ENCODE results near the gene SLC34A1. TPM values are rescaled to one million over a fixed set of nuclear protein-coding genes. Genes with fewer than 3 reads are reported as not detected.

SLC34A1 gene
- total RNA-seq, 3 donors from 2014 or later (not counting 1 experiment from before 2014, with no cell fraction given): 0.50 to 0.66 (median 0.63) TPM

- Histone ChIP-seq H3K27me3 (ENCODE audit: control insufficient read depth, insufficient read depth, low read length) (no peaks in the 10 kb centered on the region), H3K4me1 (ENCODE audit: control insufficient read depth, insufficient read depth, low read length) (peaks cover 32% of the 10 kb centered on the region), H3K4me3 (ENCODE audit: low read length) (no peak overlapping the region), H3K9me3 (ENCODE audit: control insufficient read depth, insufficient read depth, low read length) (no peaks in the 10 kb centered on the region), H3K27ac (ENCODE audit: low read length) (no peak overlapping the region), H3K36me3 (ENCODE audit: control insufficient read depth, insufficient read depth, low read length) (no peaks in the 10 kb centered on the region)
- Mint-ChIP-seq H3K4me1 (peaks cover 23 to 26% of the 10 kb centered on the region in 2 donors), H3K27me3 (ENCODE audit: low read depth in 2 of 2) (peaks cover 0 to 2% of the 10 kb centered on the region in 2 donors), H3K9me3 (no peaks in the 10 kb centered on the region), H3K27ac (no peak overlapping the region), H3K36me3 (no peaks in the 10 kb centered on the region), H3K4me3 (no peak overlapping the region)
- no peak for DNase-seq
- intact Hi-C loops (cut with micrococcal nuclease): loop anchor here (5.0 kb wide), 1 partner anchor 37 kb away; the partner anchor contains the start of gene RGS14
- 93% methylated on average over 5 of the region's 5 CpGs for WGBS (ENCODE audit: insufficient coverage)
- TF ChIP-seq CTCF (IDR thresholded peaks at IDR 0.05): no peak
- ATAC-seq: no peak
These were observed 9.8 kb downstream of the SLC34A1 start for GRCh38 chr5:177393990-177394389.

- WGBS (ENCODE audit: insufficient coverage): 85% methylated on average over 5 of the region's 8 CpGs
- intact Hi-C loops (cut with micrococcal nuclease): no loop called here
- TF ChIP-seq CTCF (IDR thresholded peaks at IDR 0.05): no peak
These were observed 11.8 kb downstream of the SLC34A1 start for GRCh38 chr5:177396078-177396477.

GRCh38 chr5:177396807-177397206 is 12.6 kb downstream of the SLC34A1 start:
- no peaks in the 10 kb centered on the region for H3K9me3 Mint-ChIP-seq
- no peaks in the 10 kb centered on the region for H3K4me1 Mint-ChIP-seq
- peaks cover 9% of the 10 kb centered on the region for H3K4me1 ChIP-seq (ENCODE audit: control insufficient read depth, insufficient read depth, low read length)
- H3K36me3 Mint-ChIP-seq: no peaks in the 10 kb centered on the region
- DNase-seq: no peak
- no peak overlapping the region for H3K27ac ChIP-seq (ENCODE audit: low read length)
- ATAC-seq: no peak
- peaks cover 5 to 7% of the 10 kb centered on the region in 2 donors for H3K27me3 Mint-ChIP-seq (ENCODE audit: low read depth in 2 of 2)
- H3K4me3 Mint-ChIP-seq: no peak overlapping the region
- H3K9me3 ChIP-seq (ENCODE audit: control insufficient read depth, insufficient read depth, low read length): no peaks in the 10 kb centered on the region
- no peaks in the 10 kb centered on the region for H3K36me3 ChIP-seq (ENCODE audit: control insufficient read depth, insufficient read depth, low read length)
- no peak overlapping the region for H3K27ac Mint-ChIP-seq
- H3K4me3 ChIP-seq (ENCODE audit: low read length): no peak overlapping the region
- intact Hi-C loops (cut with micrococcal nuclease): no loop called here
- no peak for TF ChIP-seq CTCF (IDR thresholded peaks at IDR 0.05)
- peaks cover 9% of the 10 kb centered on the region for H3K27me3 ChIP-seq (ENCODE audit: control insufficient read depth, insufficient read depth, low read length)
- WGBS (ENCODE audit: insufficient coverage): 93% methylated on average over 10 of the region's 10 CpGs

More at GRCh38 chr5:177396078-177396477, 11.8 kb downstream of the SLC34A1 start:
- Mint-ChIP-seq H3K9me3 (no peaks in the 10 kb centered on the region), H3K27ac (no peak overlapping the region), H3K27me3 (ENCODE audit: low read depth in 2 of 2) (peaks cover 0 to under 1% of the 10 kb centered on the region in 2 donors), H3K4me1 (peaks cover 5% of the 10 kb centered on the region in 2 donors), H3K36me3 (no peaks in the 10 kb centered on the region), H3K4me3 (no peak overlapping the region)
- Histone ChIP-seq H3K9me3 (ENCODE audit: control insufficient read depth, insufficient read depth, low read length) (no peaks in the 10 kb centered on the region), H3K27ac (ENCODE audit: low read length) (no peak overlapping the region), H3K4me3 (ENCODE audit: low read length) (no peak overlapping the region), H3K27me3 (ENCODE audit: control insufficient read depth, insufficient read depth, low read length) (peaks cover 6% of the 10 kb centered on the region), H3K36me3 (ENCODE audit: control insufficient read depth, insufficient read depth, low read length) (no peaks in the 10 kb centered on the region), H3K4me1 (ENCODE audit: control insufficient read depth, insufficient read depth, low read length) (peaks cover 11% of the 10 kb centered on the region)
- no peak for DNase-seq
- no peak for ATAC-seq

- peaks cover 18% of the 10 kb centered on the region for H3K4me1 ChIP-seq (ENCODE audit: control insufficient read depth, insufficient read depth, low read length)
- H3K4me3 Mint-ChIP-seq: no peak overlapping the region
- DNase-seq (no peak), ATAC-seq (no peak)
- no peaks in the 10 kb centered on the region for H3K9me3 Mint-ChIP-seq
- peaks cover 20% of the 10 kb centered on the region for H3K27me3 ChIP-seq (ENCODE audit: control insufficient read depth, insufficient read depth, low read length)
- intact Hi-C loops (cut with micrococcal nuclease): no loop called here
- no peaks in the 10 kb centered on the region for H3K9me3 ChIP-seq (ENCODE audit: control insufficient read depth, insufficient read depth, low read length)
- peaks cover 10 to 13% of the 10 kb centered on the region in 2 donors for H3K27me3 Mint-ChIP-seq (ENCODE audit: low read depth in 2 of 2)
- H3K27ac ChIP-seq (ENCODE audit: low read length): no peak overlapping the region
- TF ChIP-seq CTCF (IDR thresholded peaks at IDR 0.05): no peak
- peaks cover 3 to 6% of the 10 kb centered on the region in 2 donors for H3K4me1 Mint-ChIP-seq
- no peak overlapping the region for H3K27ac Mint-ChIP-seq
- H3K36me3 Mint-ChIP-seq: no peaks in the 10 kb centered on the region
- 87% methylated on average over 14 of the region's 16 CpGs for WGBS (ENCODE audit: insufficient coverage)
- H3K4me3 ChIP-seq (ENCODE audit: low read length): no peak overlapping the region
- no peaks in the 10 kb centered on the region for H3K36me3 ChIP-seq (ENCODE audit: control insufficient read depth, insufficient read depth, low read length)
These were observed 13.7 kb downstream of the SLC34A1 start for GRCh38 chr5:177397875-177398390.
